Retinal pigment epithelial cell (primary cell): ENCODE data around the gene STARD9.
"Not testable (repeated sequence)": the region's sequence is repeated elsewhere in the genome, so short reads cannot be mapped to it uniquely, and the experiment has no call there.

Experiments
- DNase-seq: peaks from one replicate; pipeline ENCODE4 v3.0.0-alpha.2; 2010; ENCODE audit warnings: low read depth
- H3K4me3 ChIP-seq: 2 replicates; pipeline ENCODE4 v1.5.1; 2011; ENCODE audit warnings: mild to moderate bottlenecking, low read length, control low read depth, moderate library complexity
- TF ChIP-seq, protein P1 (sequence below): conservative IDR thresholded peaks from 2 replicates; pipeline ENCODE4 v1.5.1; 2011; ENCODE audit warnings: low read depth, low read length, control low read depth, inconsistent platforms

STARD9 gene

DNA sequence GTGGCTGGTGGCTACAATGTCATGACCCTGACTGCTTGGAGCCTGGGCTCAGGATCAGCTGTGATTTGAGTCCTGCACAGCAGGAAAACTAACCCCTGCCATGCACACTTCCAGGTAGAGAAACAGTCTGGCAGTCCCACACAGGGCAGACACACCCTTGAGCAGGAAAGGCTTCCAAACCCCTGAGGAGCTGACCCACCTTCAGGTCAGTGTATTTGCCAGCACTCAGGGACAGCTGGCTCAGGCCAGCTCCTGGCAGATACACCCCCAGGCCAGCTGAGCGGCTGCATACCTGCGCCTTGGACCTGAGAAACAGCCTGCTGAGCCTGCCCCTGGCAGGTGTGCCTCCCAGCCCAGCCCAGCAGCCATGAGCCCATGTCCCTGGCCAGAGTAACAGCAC is 183.7 kb downstream of the STARD9 start:
- H3K4me3 ChIP-seq = no peak overlapping the region
- no peak for DNase-seq
- TF ChIP-seq, protein P1, sequence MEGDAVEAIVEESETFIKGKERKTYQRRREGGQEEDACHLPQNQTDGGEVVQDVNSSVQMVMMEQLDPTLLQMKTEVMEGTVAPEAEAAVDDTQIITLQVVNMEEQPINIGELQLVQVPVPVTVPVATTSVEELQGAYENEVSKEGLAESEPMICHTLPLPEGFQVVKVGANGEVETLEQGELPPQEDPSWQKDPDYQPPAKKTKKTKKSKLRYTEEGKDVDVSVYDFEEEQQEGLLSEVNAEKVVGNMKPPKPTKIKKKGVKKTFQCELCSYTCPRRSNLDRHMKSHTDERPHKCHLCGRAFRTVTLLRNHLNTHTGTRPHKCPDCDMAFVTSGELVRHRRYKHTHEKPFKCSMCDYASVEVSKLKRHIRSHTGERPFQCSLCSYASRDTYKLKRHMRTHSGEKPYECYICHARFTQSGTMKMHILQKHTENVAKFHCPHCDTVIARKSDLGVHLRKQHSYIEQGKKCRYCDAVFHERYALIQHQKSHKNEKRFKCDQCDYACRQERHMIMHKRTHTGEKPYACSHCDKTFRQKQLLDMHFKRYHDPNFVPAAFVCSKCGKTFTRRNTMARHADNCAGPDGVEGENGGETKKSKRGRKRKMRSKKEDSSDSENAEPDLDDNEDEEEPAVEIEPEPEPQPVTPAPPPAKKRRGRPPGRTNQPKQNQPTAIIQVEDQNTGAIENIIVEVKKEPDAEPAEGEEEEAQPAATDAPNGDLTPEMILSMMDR = no peak

GRCh38 chr15:42760759-42761158 is 185.4 kb downstream of the STARD9 start:
- H3K4me3 ChIP-seq = no peak overlapping the region
- TF ChIP-seq, protein P1 = no peak
- no peak for DNase-seq

DNA sequence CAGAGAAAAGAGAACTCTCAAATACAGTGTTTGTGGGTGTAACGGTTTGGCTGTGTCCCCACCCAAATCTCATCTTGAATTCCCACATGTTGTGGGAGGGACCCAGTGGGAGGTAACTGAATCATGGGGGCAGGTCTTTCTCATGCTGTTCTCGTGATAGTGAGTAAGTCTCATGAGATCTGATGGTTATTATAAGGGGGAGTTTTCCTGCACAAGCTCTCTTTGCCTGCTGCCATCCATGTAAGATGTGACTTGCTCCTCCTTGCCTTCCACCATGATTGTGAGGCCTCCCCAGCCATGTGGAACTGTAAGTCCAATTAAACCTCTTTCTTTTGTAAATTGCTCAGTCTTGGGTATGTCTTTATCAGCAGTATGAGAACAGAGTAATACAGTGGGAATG is 186.4 kb downstream of the STARD9 start:
- H3K4me3 ChIP-seq, DNase-seq: not testable (repeated sequence)

DNA sequence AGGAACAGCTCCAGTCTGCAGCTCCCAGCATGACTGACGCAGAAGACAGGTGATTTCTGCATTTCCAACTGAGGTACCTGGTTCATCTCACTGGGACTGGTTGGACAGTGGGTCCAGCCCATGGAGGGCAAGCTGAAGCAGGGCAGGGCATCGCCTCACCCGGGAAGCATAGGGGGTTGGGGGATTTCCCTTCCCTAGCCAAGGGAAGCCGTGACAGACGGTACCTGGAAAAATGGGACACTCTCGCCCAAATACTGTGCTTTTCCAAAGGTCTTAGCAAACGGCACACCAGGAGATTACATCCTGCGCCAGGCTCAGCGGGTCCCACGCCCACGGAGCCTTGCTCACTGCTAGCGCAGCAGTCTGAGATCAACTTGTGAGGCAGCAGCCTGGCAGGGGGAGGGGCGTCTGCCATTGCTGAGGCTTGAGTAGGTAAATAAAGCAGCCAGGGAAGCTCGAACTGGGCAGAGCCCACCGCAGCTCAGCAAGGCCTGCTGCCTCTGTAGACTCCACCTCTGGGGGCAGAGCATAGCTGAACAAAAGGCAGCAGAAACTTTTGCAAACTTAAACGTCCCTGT is 188.8 kb downstream of the STARD9 start:
- H3K4me3 ChIP-seq, DNase-seq: not testable (repeated sequence)

- H3K4me3 ChIP-seq, DNase-seq: not testable (repeated sequence)
Measured at GRCh38 chr15:42766109-42766508, 190.7 kb downstream of the STARD9 start.
